CD1c-positive myeloid dendritic cell (primary cell): ENCODE measurements around the gene RGS14.
"Not testable (repeated sequence)": the region's sequence is repeated elsewhere in the genome, so short reads cannot be mapped to it uniquely, and the experiment has no call there.

Experiments used
- DNase-seq: peaks from one replicate; pipeline ENCODE4 v3.0.0-alpha.2; 2016; ENCODE audit errors: extremely low spot score

The RGS14 gene

GRCh38 chr5:177346820-177347219 lies 10.9 kb upstream of the RGS14 start:
- DNase-seq = no peak

GRCh38 chr5:177347699-177348098 lies 10.0 kb upstream of the RGS14 start:
- no peak for DNase-seq

- no peak for DNase-seq
Observed at GRCh38 chr5:177349362-177349647, 8.4 kb upstream of the RGS14 start.

- no peak for DNase-seq
Observed at GRCh38 chr5:177349762-177350161, 8.0 kb upstream of the RGS14 start.

GRCh38 chr5:177350776-177351391 lies 6.8 kb upstream of the RGS14 start:
- no peak for DNase-seq

GRCh38 chr5:177351392-177352329 lies 6.1 kb upstream of the RGS14 start, which contains the start of gene LMAN2:
Gene LMAN2 (minus strand): TSS chr5:177351668. CDS start chr5:177351647, 21 bp downstream.
- DNase-seq = peak; percentile 97

GRCh38 chr5:177353093-177353492 lies 4.6 kb upstream of the RGS14 start:
- DNase-seq = peak; percentile 33

- no peak for DNase-seq
Observed at GRCh38 chr5:177354256-177354655, 3.5 kb upstream of the RGS14 start.

- DNase-seq = peak; percentile 84
Observed at GRCh38 chr5:177354711-177355110, 3.0 kb upstream of the RGS14 start.

- DNase-seq = no peak
Observed at GRCh38 chr5:177355162-177355867, 2.4 kb upstream of the RGS14 start.

GRCh38 chr5:177355868-177356168 lies 1.9 kb upstream of the RGS14 start:
- DNase-seq = peak; percentile 79

GRCh38 chr5:177356746-177357145 lies 978 bp upstream of the RGS14 start:
- peak; percentile 15 for DNase-seq

GRCh38 chr5:177357146-177357458 lies 622 bp upstream of the RGS14 start:
- DNase-seq = no peak

- no peak for DNase-seq
Observed at GRCh38 chr5:177358370-177358819, 671 bp downstream of the RGS14 start.

GRCh38 chr5:177359451-177359851 lies 1.7 kb downstream of the RGS14 start:
- DNase-seq = no peak

- DNase-seq = no peak
Observed at GRCh38 chr5:177359860-177360259, 2.1 kb downstream of the RGS14 start.

GRCh38 chr5:177360740-177361139 lies 3.0 kb downstream of the RGS14 start:
- not testable (repeated sequence) for DNase-seq

- peak; percentile 53 for DNase-seq
Observed at GRCh38 chr5:177361418-177362291, 3.9 kb downstream of the RGS14 start.

- DNase-seq = no peak
Observed at GRCh38 chr5:177362292-177362609, 4.5 kb downstream of the RGS14 start.

- DNase-seq = peak; percentile 62
Observed at GRCh38 chr5:177362610-177363507, 5.1 kb downstream of the RGS14 start.

- DNase-seq = no peak
Observed at GRCh38 chr5:177363565-177363964, 5.8 kb downstream of the RGS14 start.
